HepG2 (cell line): ENCODE results near the gene SCARB2. TPM values are rescaled to one million over a fixed set of nuclear protein-coding genes. Genes with fewer than 3 reads are reported as not detected.

Source experiments
- ATAC-seq: fragments of 200-7000 bp; cut with Tn5 transposase; 3 replicates; pipeline ENCODE4 v1.9.1; 2020; ENCODE audit warnings: mild to moderate bottlenecking, moderate library complexity
- BruUV-seq: library from RNA; stranded (reverse); fragments of 400-500 nt; replicated peaks from 2 replicates; lab custom pipeline; 2021; lab: Mats Ljungman, UMichigan
- CTCF ChIA-PET: fragments of 300-600 bp; formaldehyde crosslinking; extraction: SDS; loops from one replicate; lab custom pipeline; 2021; ENCODE audit warnings: low total read pairs, inconsistent platforms, low intra/inter-chr PET ratio; lab: Yijun Ruan, JAX
- POLR2A ChIA-PET: fragments of 350-600 bp; sonication (Branson Sonifier 250); formaldehyde crosslinking; loops from one replicate; lab custom pipeline; 2020; ENCODE audit warnings: antibody characterized with exemption, inconsistent platforms; lab: Yijun Ruan, JAX
- DNase-seq: peaks from one replicate; pipeline ENCODE4 v3.0.0-alpha.2; 2015; ENCODE audit warnings: low spot score
- FAIRE-seq: peaks from 3 replicates; lab custom pipeline; 2011; peaks lifted over from hg19 to GRCh38; lab: Jason Lieb, UNC
- H2AFZ ChIP-seq: one replicate; pipeline ENCODE4 v1.6.1; 2011; ENCODE audit warnings: low read length, inconsistent platforms
- H3K27ac ChIP-seq: fragments of 300-600 bp; 3 replicates; pipeline ENCODE4 v1.8.0; 2011; ENCODE audit warnings: mixed run types, mild to moderate bottlenecking, mixed read lengths, low read length, inconsistent platforms; ENCODE audit not compliant: insufficient read depth; ENCODE audit errors: extremely low read length
- H3K27me3 ChIP-seq, 2 experiments: fragments of 200-600 bp in 1 of 2; 2 replicates in 1 of 2; 3 replicates in 1 of 2; pipeline versions ENCODE4 v1.6.0 to v1.8.0; 2011; ENCODE audit warnings: low read length in 2 of 2, mild to moderate bottlenecking in 2 of 2, moderate library complexity in 2 of 2, inconsistent platforms in 1 of 2; ENCODE audit not compliant: insufficient read depth in 2 of 2, control insufficient read depth in 1 of 2
- H3K36me3 ChIP-seq, 2 experiments: fragments of 200-600 bp in 1 of 2; replicated peaks in 1 of 2; 2 replicates in 1 of 2; 3 replicates in 1 of 2; pipeline versions ENCODE4 v1.5.1 to v1.8.0; 2011; ENCODE audit warnings: low read length in 2 of 2, inconsistent platforms in 1 of 2; ENCODE audit not compliant: insufficient read depth in 2 of 2, control insufficient read depth in 1 of 2
- H3K4me1 ChIP-seq: 2 replicates; pipeline ENCODE4 v1.5.1; 2012; ENCODE audit warnings: low read length, inconsistent platforms; ENCODE audit not compliant: insufficient read depth
- H3K4me2 ChIP-seq: 2 replicates; pipeline ENCODE4 v1.6.0; 2011; ENCODE audit warnings: low read depth, low read length, inconsistent platforms
- H3K4me3 ChIP-seq, 3 experiments: fragments of 200-600 bp in 1 of 3; sonication (generic), shearing (Covaris generic) in 1 of 3; replicated peaks in 1 of 3; 2 replicates each; pipeline ENCODE4 v1.5.1; 2011 to 2016; ENCODE audit warnings: low read length in 3 of 3, inconsistent platforms in 2 of 3, low read depth in 2 of 3, mild to moderate bottlenecking in 2 of 3, control low read depth in 1 of 3, mixed read lengths in 1 of 3; ENCODE audit not compliant: insufficient read depth in 1 of 3
- H3K79me2 ChIP-seq: one replicate; pipeline ENCODE4 v1.6.1; 2011; ENCODE audit warnings: low read length, inconsistent platforms; ENCODE audit not compliant: insufficient read depth
- H3K9ac ChIP-seq: 2 replicates; pipeline ENCODE4 v1.6.0; 2011; ENCODE audit warnings: mild to moderate bottlenecking, low read depth, low read length, inconsistent platforms; ENCODE audit not compliant: insufficient read depth
- H3K9me3 ChIP-seq: 2 replicates; pipeline ENCODE4 v1.5.1; 2012; ENCODE audit warnings: mild to moderate bottlenecking, low read length
- H4K20me1 ChIP-seq: 2 replicates; pipeline ENCODE4 v1.6.0; 2011; ENCODE audit warnings: inconsistent platforms, mild to moderate bottlenecking, low read length, moderate library complexity; ENCODE audit not compliant: insufficient read depth
- ATF2 ChIP-seq: sonication (generic); formaldehyde crosslinking; IDR thresholded peaks from 2 replicates; pipeline ENCODE4 v1.4.0; 2020; ENCODE audit warnings: missing genetic modification reagents
- CREB1 ChIP-seq, 2 experiments: fragments of 450-650 bp in 1 of 2; IDR thresholded peaks; 2 replicates each; pipeline ENCODE4 v1.6.1; 2016 to 2017; ENCODE audit warnings: control low read depth in 1 of 2, mild to moderate bottlenecking in 1 of 2, missing compliant biosample characterization in 1 of 2, missing genetic modification characterization in 1 of 2
- FOXK1 ChIP-seq: sonication (generic); formaldehyde crosslinking; IDR thresholded peaks from 2 replicates; pipeline ENCODE4 v1.4.0; 2020; ENCODE audit warnings: low read depth, missing genetic modification reagents, borderline replicate concordance
- MBNL3 ChIP-seq: fragments of 250-450 bp; sonication (Bioruptor Pico); conservative IDR thresholded peaks from 2 replicates; pipeline ENCODE4 v1.8.0; 2022; ENCODE audit warnings: mild to moderate bottlenecking, inconsistent platforms
- ZNF143 ChIP-seq: sonication (generic); formaldehyde crosslinking; IDR thresholded peaks from 2 replicates; pipeline ENCODE4 v1.4.0; 2020; ENCODE audit warnings: missing genetic modification reagents
- ZNF33B ChIP-seq: sonication (generic); formaldehyde crosslinking; IDR thresholded peaks from 2 replicates; pipeline ENCODE4 v1.5.1; 2020; ENCODE audit warnings: mild to moderate bottlenecking, missing genetic modification reagents
- WGBS: methylation state at CpG from one replicate; pipeline ENCODE4 v1.1.6; 2017; ENCODE audit warnings: low lambda C conversion rate; 5-methylcytosine and 5-hydroxymethylcytosine counted together
- in situ Hi-C: cut with HindIII; loops from 2 replicates; pipeline ENCODE4 v1.10.0; 2017; ENCODE audit warnings: low pct_unique_long_range_greater_than_20kb; ENCODE audit not compliant: extremely low pct_ligation_motif_present
- intact Hi-C: fragments of 100-400 bp; cut with micrococcal nuclease; formaldehyde crosslinking; loops from one replicate; pipeline ENCODE4 v1.10.0; 2022; ENCODE audit not compliant: unreplicated experiment
- polyA plus RNA-seq, 8 experiments: library from polyadenylated mRNA; depleted of rRNA in 3 of 8; stranded (reverse) in 7 of 8; unstranded in 1 of 8; fragments of >200 nt; fragmentation: Illumina TruSeq in 4 of 8; extraction: Trizol in 4 of 8; gene quantifications; 2 replicates each; pipeline versions ENCODE4 v1.2.1 to v1.2.3, GENCODE V29; 2011 to 2016; ENCODE audit warnings: low read depth in 4 of 8, missing spikeins in 1 of 8, mixed read lengths in 1 of 8; ENCODE audit not compliant: insufficient read depth in 1 of 8
- total RNA-seq, 5 experiments: library from RNA; depleted of rRNA; stranded (reverse); fragments of >200 nt; fragmentation: Illumina TruSeq; extraction: Trizol; gene quantifications; 2 replicates each; pipeline ENCODE4 v1.2.3, GENCODE V29; 2016; ENCODE audit warnings: low read depth in 1 of 5
- TF ChIP-seq, protein P1 (sequence below): sonication (generic); formaldehyde crosslinking; IDR thresholded peaks from 2 replicates; pipeline ENCODE4 v1.8.0; 2022; ENCODE audit warnings: mild to moderate bottlenecking, missing genetic modification reagents
- TF ChIP-seq, protein P2 (sequence below): sonication (generic); formaldehyde crosslinking; IDR thresholded peaks from 2 replicates; pipeline ENCODE4 v1.8.1; 2023; ENCODE audit warnings: mild to moderate bottlenecking, missing genetic modification reagents

SCARB2 gene
- total and polyA plus RNA-seq, 2 of the 13 experiments (the other 11 are each of a cell fraction or from before 2014, with no cell fraction given): 40.6 to 43.4 TPM

DNA sequence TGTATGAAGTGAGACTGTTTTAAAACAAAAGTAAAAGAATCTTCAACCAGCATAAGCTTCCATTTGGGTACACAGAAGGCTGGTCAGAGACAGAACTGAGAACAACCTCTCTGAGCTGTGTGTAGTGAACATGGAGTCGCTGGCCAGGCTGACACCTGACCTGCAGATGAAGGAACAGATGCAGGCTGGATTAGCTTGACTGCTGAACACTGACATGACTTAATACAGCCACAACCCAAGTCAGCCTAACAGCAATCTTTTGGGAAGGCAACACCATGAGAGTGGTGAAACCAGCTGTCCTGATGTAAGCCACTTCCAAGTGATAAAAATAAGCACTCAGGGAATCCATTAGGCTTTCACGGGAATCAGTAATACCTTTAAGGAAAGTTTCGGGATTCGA, 10.1 kb downstream of the SCARB2 start:
- DNase-seq (no peak), ATAC-seq (no peak), FAIRE-seq (no peak)
- WGBS: 95% methylated on average over 4 of the region's 4 CpGs
- Histone ChIP-seq H3K36me3 (peaks cover 2 to 3% of the 10 kb centered on the region in 2 experiments; a peak in 1 of 5 replicates), H4K20me1 (no peaks in the 10 kb centered on the region), H2AFZ (no peak overlapping the region), H3K9ac (no peak overlapping the region), H3K9me3 (no peaks in the 10 kb centered on the region), H3K27ac (no peak overlapping the region), H3K4me1 (peaks cover 47% of the 10 kb centered on the region), H3K4me2 (no peak overlapping the region), H3K4me3 (no peak overlapping the region), H3K79me2 (peaks cover 62% of the 10 kb centered on the region), H3K27me3 (no peaks in the 10 kb centered on the region)
- TF ChIP-seq ZNF143 (CRISPR knock-in tag): no peak
- TF ChIP-seq ATF2 (CRISPR knock-in tag): no peak
- TF ChIP-seq, protein P1, sequence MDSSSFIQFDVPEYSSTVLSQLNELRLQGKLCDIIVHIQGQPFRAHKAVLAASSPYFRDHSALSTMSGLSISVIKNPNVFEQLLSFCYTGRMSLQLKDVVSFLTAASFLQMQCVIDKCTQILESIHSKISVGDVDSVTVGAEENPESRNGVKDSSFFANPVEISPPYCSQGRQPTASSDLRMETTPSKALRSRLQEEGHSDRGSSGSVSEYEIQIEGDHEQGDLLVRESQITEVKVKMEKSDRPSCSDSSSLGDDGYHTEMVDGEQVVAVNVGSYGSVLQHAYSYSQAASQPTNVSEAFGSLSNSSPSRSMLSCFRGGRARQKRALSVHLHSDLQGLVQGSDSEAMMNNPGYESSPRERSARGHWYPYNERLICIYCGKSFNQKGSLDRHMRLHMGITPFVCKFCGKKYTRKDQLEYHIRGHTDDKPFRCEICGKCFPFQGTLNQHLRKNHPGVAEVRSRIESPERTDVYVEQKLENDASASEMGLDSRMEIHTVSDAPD (CRISPR knock-in tag): no peak
- TF ChIP-seq FOXK1 (CRISPR knock-in tag): no peak
- BruUV-seq: no TSS peak
- ChIA-PET POLR2A (no interaction called here), CTCF (no interaction called here)
- in situ Hi-C loops (no loop called here), intact Hi-C loops (no loop called here)

DNA sequence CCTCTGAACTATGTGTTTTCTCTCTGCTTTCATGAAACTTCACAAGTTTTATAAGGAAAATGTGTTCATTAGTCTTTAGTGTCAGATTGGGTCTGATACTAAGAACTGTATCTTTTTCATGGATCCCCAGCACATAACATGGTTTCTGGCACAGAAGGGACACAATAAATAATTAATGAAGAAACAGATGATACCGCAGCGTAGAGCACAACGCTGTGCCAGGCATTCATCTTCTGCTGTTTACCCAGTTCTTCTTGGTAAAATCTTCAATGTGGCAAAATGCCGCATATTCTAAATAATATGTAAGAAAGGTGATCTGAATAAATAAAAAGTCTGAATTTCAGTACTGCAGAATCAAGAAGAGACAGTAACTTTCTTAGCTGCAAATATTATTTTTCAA, 12.3 kb downstream of the SCARB2 start:
- H3K79me2 ChIP-seq: peaks cover 44% of the 10 kb centered on the region
- DNase-seq: no peak
- H2AFZ ChIP-seq: no peak overlapping the region
- no peak for TF ChIP-seq ZNF33B
- TF ChIP-seq, protein P2, sequence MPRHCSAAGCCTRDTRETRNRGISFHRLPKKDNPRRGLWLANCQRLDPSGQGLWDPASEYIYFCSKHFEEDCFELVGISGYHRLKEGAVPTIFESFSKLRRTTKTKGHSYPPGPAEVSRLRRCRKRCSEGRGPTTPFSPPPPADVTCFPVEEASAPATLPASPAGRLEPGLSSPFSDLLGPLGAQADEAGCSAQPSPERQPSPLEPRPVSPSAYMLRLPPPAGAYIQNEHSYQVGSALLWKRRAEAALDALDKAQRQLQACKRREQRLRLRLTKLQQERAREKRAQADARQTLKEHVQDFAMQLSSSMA (CRISPR knock-in tag): no peak
- TF ChIP-seq MBNL3 (CRISPR knock-in tag): no peak
- no peak for TF ChIP-seq CREB1 (IDR thresholded peaks at IDR 0.05)
- peak; percentile 48; the same call in 1 of the 2 replicates for TF ChIP-seq CREB1 (CRISPR knock-in tag; IDR thresholded peaks at IDR 0.05)
- TF ChIP-seq, all 625 proteins: peak for 1
- in situ Hi-C loops: no loop called here
- Histone ChIP-seq H3K36me3 (peaks cover 2 to 3% of the 10 kb centered on the region in 2 experiments; a peak in 1 of 5 replicates), H4K20me1 (no peaks in the 10 kb centered on the region), H3K27me3 (no peaks in the 10 kb centered on the region), H3K9ac (no peak overlapping the region), H3K9me3 (no peaks in the 10 kb centered on the region), H3K27ac (peak overlapping the region; percentile 66), H3K4me3 (no peak overlapping the region), H3K4me1 (peaks cover 42% of the 10 kb centered on the region), H3K4me2 (peak overlapping the region; percentile 54)
- no peak for ATAC-seq
- CTCF ChIA-PET: no interaction called here
- BruUV-seq: no TSS peak
- FAIRE-seq: no peak
- POLR2A ChIA-PET: no interaction called here
- WGBS: 97% methylated on average over 4 of the region's 4 CpGs
- intact Hi-C loops: loop anchor here (1.0 kb wide), 1 partner anchor 12 kb away; the partner anchor contains the start of gene SCARB2
